ENCODE measurements around the gene PDE2A. TPM values are rescaled to one million over a fixed set of nuclear protein-coding genes. Genes with fewer than 3 reads are reported as not detected.

PDE2A gene
- total and polyA plus RNA-seq, 10 of the 15 experiments (the other 5 are each of a cell fraction or from before 2014, with no cell fraction given), result 0.06 to 0.15 (median 0.11) TPM; not detected in 6

GRCh38 chr11:72623052-72623451, 51.2 kb downstream of the PDE2A start:
- Histone ChIP-seq H3K4me1 (ENCODE audit: control insufficient read depth, insufficient read depth, low read length) (no peaks in the 10 kb centered on the region), H3K36me3 (ENCODE audit: control insufficient read depth in 2 of 2, insufficient read depth in 2 of 2, low read length in 1 of 2) (no peaks in the 10 kb centered on the region), H3K4me2 (ENCODE audit: control insufficient read depth, insufficient read depth) (no peak overlapping the region), H3K27ac (ENCODE audit: control insufficient read depth, insufficient read depth) (no peak overlapping the region), H3K9me3 (replicated peaks; ENCODE audit: control insufficient read depth, insufficient read depth, low read length) (no peaks in the 10 kb centered on the region), H3K79me2 (ENCODE audit: control insufficient read depth, insufficient read depth, low read length) (no peaks in the 10 kb centered on the region), H3K27me3 (replicated peaks in 1 of 2; ENCODE audit: control insufficient read depth in 2 of 2, insufficient read depth in 2 of 2, low read length in 1 of 2) (peaks cover under 1% of the 10 kb centered on the region in 2 experiments), H4K20me1 (ENCODE audit: control insufficient read depth, insufficient read depth) (no peaks in the 10 kb centered on the region), H2AFZ (ENCODE audit: control insufficient read depth, low read depth, low read length) (no peak overlapping the region), H3K9ac (ENCODE audit: control insufficient read depth, insufficient read depth, low read length) (no peak overlapping the region), H3K4me3 (no peak overlapping the region)
- CTCF ChIA-PET, result no interaction called here
- in situ Hi-C loops (cut with MboI) (no loop called here), intact Hi-C loops (cut with micrococcal nuclease; ENCODE audit: unreplicated experiment) (no loop called here)
- no TSS peak for BruUV-seq (replicated peaks)
- RAD21 ChIA-PET (ENCODE audit: unreplicated experiment), result interaction anchor here (1.0 kb wide), 1 partner anchor 32 kb away, joined by 3 read pairs; no protein-coding TSS in a partner anchor
- FAIRE-seq (no peak), DNase-seq (ENCODE audit: low read depth, low spot score) (no peak), ATAC-seq (no peak)
- 35% methylated on average over 8 of the region's 8 CpGs for WGBS (ENCODE audit: insufficient coverage, insufficient replicate concordance, low lambda C conversion rate, missing lambda C conversion rate)
- SMC1A ChIA-PET (ENCODE audit: uncharacterized antibody, unreplicated experiment), result no interaction called here
- POLR2A ChIA-PET, result no interaction called here
- TF ChIP-seq CHD2 (IDR thresholded peaks at IDR 0.05; ENCODE audit: borderline replicate concordance, low read depth, low read length), result no peak
- TF ChIP-seq FOXM1 (IDR thresholded peaks at IDR 0.05; ENCODE audit: low read depth, low read length), result no peak
- no peak for TF ChIP-seq NFYB (IDR thresholded peaks at IDR 0.05; ENCODE audit: insufficient read depth, low read depth, low read length)
- no peak for TF ChIP-seq MEF2A (IDR thresholded peaks at IDR 0.05; ENCODE audit: insufficient read depth, low read depth, low read length)
- no peak for TF ChIP-seq CHD4 (IDR thresholded peaks at IDR 0.05)
- no peak for TF ChIP-seq BHLHE40 (IDR thresholded peaks at IDR 0.05; ENCODE audit: borderline replicate concordance in 1 of 2, low read depth in 2 of 2, low read length in 1 of 2)
- TF ChIP-seq RFX5 (IDR thresholded peaks at IDR 0.05; ENCODE audit: low read depth, low read length), result no peak
- TF ChIP-seq CHD1 (IDR thresholded peaks at IDR 0.05; ENCODE audit: low read depth, low read length), result no peak
- TF ChIP-seq GATAD2B (conservative IDR thresholded peaks at IDR 0.05; ENCODE audit: low read depth), result no peak
- TF ChIP-seq SMAD1 (IDR thresholded peaks at IDR 0.05; ENCODE audit: low read depth, partially characterized antibody), result no peak
- no peak for TF ChIP-seq ZNF274 (IDR thresholded peaks at IDR 0.05; ENCODE audit: insufficient read depth, insufficient read length)
- no peak for TF ChIP-seq ATF2 (IDR thresholded peaks at IDR 0.05; ENCODE audit: low read length)
- TF ChIP-seq MLLT1 (IDR thresholded peaks at IDR 0.05), result no peak
- TF ChIP-seq ZNF207 (IDR thresholded peaks at IDR 0.05; ENCODE audit: borderline replicate concordance), result no peak
- TF ChIP-seq E2F4 (IDR thresholded peaks at IDR 0.05; ENCODE audit: low read depth, low read length), result no peak
- TF ChIP-seq RELA (IDR thresholded peaks at IDR 0.05; ENCODE audit: borderline replicate concordance, partially characterized antibody), result no peak
